ENCODE data around the gene CHPF.

DNA sequence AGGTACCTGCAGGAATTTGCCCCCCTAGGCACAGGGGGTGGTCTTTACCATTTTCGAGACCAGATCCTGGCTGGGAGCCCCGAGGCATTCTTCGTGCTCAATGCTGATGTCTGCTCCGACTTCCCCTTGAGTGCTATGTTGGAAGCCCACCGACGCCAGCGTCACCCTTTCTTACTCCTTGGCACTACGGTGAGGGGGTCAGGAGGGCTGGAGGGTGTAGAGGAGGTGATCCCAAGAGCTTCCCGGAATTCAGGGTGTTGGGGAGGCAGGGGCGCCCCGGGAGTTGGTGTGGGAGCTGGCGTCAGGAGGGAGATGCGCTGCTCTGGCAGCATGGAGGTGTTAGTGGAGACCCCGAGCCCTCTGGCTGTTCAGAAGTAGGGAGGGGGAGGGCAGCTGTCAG, 41.8 kb downstream of the CHPF start:
- TF ChIP-seq, protein P1, sequence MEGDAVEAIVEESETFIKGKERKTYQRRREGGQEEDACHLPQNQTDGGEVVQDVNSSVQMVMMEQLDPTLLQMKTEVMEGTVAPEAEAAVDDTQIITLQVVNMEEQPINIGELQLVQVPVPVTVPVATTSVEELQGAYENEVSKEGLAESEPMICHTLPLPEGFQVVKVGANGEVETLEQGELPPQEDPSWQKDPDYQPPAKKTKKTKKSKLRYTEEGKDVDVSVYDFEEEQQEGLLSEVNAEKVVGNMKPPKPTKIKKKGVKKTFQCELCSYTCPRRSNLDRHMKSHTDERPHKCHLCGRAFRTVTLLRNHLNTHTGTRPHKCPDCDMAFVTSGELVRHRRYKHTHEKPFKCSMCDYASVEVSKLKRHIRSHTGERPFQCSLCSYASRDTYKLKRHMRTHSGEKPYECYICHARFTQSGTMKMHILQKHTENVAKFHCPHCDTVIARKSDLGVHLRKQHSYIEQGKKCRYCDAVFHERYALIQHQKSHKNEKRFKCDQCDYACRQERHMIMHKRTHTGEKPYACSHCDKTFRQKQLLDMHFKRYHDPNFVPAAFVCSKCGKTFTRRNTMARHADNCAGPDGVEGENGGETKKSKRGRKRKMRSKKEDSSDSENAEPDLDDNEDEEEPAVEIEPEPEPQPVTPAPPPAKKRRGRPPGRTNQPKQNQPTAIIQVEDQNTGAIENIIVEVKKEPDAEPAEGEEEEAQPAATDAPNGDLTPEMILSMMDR (IDR thresholded peaks at IDR 0.05): no peak
- no peak for TF ChIP-seq EZH2 (IDR thresholded peaks at IDR 0.05; ENCODE audit: borderline replicate concordance, insufficient read depth, low read depth, low read length, poor library complexity, severe bottlenecking)

Measured in B cell (primary cell).